Fibroblast of gingiva (primary cell): ENCODE data around the gene C1orf50.
"Not testable (repeated sequence)": the region's sequence is repeated elsewhere in the genome, so short reads cannot be mapped to it uniquely, and the experiment has no call there.

Experiments
- DNase-seq: peaks from one replicate; pipeline ENCODE4 v3.0.0-alpha.2; 2011; ENCODE audit warnings: low read depth

C1orf50 gene

GRCh38 chr1:42801832-42802473 lies 34.9 kb downstream of the C1orf50 start:
- peak; percentile 74 for DNase-seq

GRCh38 chr1:42806171-42806570 lies 39.1 kb downstream of the C1orf50 start:
- no peak for DNase-seq

- DNase-seq, result no peak
Measured at GRCh38 chr1:42806593-42806992, 39.5 kb downstream of the C1orf50 start.

GRCh38 chr1:42807056-42807668 lies 40.1 kb downstream of the C1orf50 start:
- DNase-seq, result no peak

- not testable (repeated sequence) for DNase-seq
Measured at GRCh38 chr1:42814815-42815214, 47.8 kb downstream of the C1orf50 start.

- DNase-seq, result no peak
Measured at GRCh38 chr1:42815941-42816584, 49.0 kb downstream of the C1orf50 start.

GRCh38 chr1:42816585-42817439 lies 49.8 kb downstream of the C1orf50 start, which contains the start of the genes ERMAP and SVBP:
Gene ERMAP, plus strand, starts transcription at chr1:42817122. Its CDS starts 13,327 bp downstream, at chr1:42830449.
Gene SVBP, minus strand, starts transcription at chr1:42817397. Its CDS starts 853 bp downstream, at chr1:42816544.
- DNase-seq, result peak; percentile 81

GRCh38 chr1:42817440-42817767 lies 50.4 kb downstream of the C1orf50 start:
- no peak for DNase-seq

- no peak for DNase-seq
Measured at GRCh38 chr1:42817976-42818375, 50.9 kb downstream of the C1orf50 start.

GRCh38 chr1:42820813-42821212 lies 53.8 kb downstream of the C1orf50 start:
- no peak for DNase-seq

- no peak for DNase-seq
Measured at GRCh38 chr1:42821690-42822089, 54.6 kb downstream of the C1orf50 start.

- DNase-seq, result peak; percentile 74
Measured at GRCh38 chr1:42822800-42823392, 55.8 kb downstream of the C1orf50 start.

- no peak for DNase-seq
Measured at GRCh38 chr1:42824481-42825035, 57.5 kb downstream of the C1orf50 start.

- no peak for DNase-seq
Measured at GRCh38 chr1:42825036-42825851, 58.2 kb downstream of the C1orf50 start.
